ENCODE measurements around the gene CPO.
"Not testable (repeated sequence)": the region's sequence is repeated elsewhere in the genome, so short reads cannot be mapped to it uniquely, and the experiment has no call there.

DNA sequence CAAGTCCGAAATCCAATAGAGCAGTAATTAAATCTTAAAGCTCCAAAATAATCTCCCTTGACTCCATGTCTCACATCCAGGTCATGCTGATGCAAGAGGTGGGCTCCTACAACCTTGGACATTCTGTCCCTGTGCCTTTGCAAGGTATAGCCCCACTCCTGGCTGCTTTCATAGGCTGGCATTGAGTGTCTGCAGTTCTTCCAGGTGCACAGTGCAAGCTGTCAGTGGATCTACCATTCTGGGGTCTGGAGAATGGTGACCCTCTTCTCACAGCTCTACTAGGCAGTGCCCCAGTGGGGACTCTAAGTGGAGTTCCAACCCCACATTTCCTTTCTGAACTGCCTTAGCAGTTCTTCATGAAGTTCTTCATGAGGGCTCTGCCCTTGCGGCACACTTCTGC is 14.1 kb downstream of the CPO start:
- TF ChIP-seq, protein P1, sequence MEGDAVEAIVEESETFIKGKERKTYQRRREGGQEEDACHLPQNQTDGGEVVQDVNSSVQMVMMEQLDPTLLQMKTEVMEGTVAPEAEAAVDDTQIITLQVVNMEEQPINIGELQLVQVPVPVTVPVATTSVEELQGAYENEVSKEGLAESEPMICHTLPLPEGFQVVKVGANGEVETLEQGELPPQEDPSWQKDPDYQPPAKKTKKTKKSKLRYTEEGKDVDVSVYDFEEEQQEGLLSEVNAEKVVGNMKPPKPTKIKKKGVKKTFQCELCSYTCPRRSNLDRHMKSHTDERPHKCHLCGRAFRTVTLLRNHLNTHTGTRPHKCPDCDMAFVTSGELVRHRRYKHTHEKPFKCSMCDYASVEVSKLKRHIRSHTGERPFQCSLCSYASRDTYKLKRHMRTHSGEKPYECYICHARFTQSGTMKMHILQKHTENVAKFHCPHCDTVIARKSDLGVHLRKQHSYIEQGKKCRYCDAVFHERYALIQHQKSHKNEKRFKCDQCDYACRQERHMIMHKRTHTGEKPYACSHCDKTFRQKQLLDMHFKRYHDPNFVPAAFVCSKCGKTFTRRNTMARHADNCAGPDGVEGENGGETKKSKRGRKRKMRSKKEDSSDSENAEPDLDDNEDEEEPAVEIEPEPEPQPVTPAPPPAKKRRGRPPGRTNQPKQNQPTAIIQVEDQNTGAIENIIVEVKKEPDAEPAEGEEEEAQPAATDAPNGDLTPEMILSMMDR (IDR thresholded peaks at IDR 0.05 in 2 of 3, conservative IDR thresholded peaks at IDR 0.05 in 1 of 3; ENCODE audit: borderline replicate concordance in 1 of 3, insufficient read depth in 1 of 3, low read depth in 2 of 3, low read length in 2 of 3) = not testable (repeated sequence)
- not testable (repeated sequence) for TF ChIP-seq TCF7L2 (IDR thresholded peaks at IDR 0.05; ENCODE audit: borderline replicate concordance, extremely low read depth, insufficient read depth, insufficient read length); ZFX (IDR thresholded peaks at IDR 0.05); POLR2AphosphoS5 (IDR thresholded peaks at IDR 0.05; ENCODE audit: low read depth, low read length); SIN3A (IDR thresholded peaks at IDR 0.05; ENCODE audit: low read depth); JUND (IDR thresholded peaks at IDR 0.05); ZNF274 (IDR thresholded peaks at IDR 0.05; ENCODE audit: low read depth, low read length)

Measured in HCT116 (cell line).